ENCODE data around the gene TRMT61B. TPM values are rescaled to one million over a fixed set of nuclear protein-coding genes. Genes with fewer than 3 reads are reported as not detected.

TRMT61B gene
- 10 to 100 TPM in 2 of 4 donors, 1 to 10 TPM in 2; 7.0 to 16.3 (median 10.6) TPM for total RNA-seq

- TF ChIP-seq CTCF (IDR thresholded peaks at IDR 0.05; ENCODE audit: low read depth), result no peak
Measured at GRCh38 chr2:28870146-28870891, at the start of gene TRMT61B. Gene TRMT61B, minus strand, starts transcription at chr2:28870309. Its CDS starts 32 bp downstream, at chr2:28870277.

- no peak for TF ChIP-seq CTCF (IDR thresholded peaks at IDR 0.05; ENCODE audit: low read depth)
Measured at GRCh38 chr2:28915939-28916338, 45.8 kb upstream of the TRMT61B start.

GRCh38 chr2:28909655-28910353, 39.7 kb upstream of the TRMT61B start:
- TF ChIP-seq CTCF (IDR thresholded peaks at IDR 0.05; ENCODE audit: low read depth), result no peak

- TF ChIP-seq CTCF (IDR thresholded peaks at IDR 0.05; ENCODE audit: low read depth), result no peak
Measured at GRCh38 chr2:28908172-28908571, 38.1 kb upstream of the TRMT61B start.

- no peak for TF ChIP-seq CTCF (IDR thresholded peaks at IDR 0.05; ENCODE audit: low read depth)
Measured at GRCh38 chr2:28906821-28907220, 36.7 kb upstream of the TRMT61B start.

- TF ChIP-seq CTCF (IDR thresholded peaks at IDR 0.05; ENCODE audit: low read depth), result no peak
Measured at GRCh38 chr2:28906376-28906775, 36.3 kb upstream of the TRMT61B start.

- TF ChIP-seq CTCF (IDR thresholded peaks at IDR 0.05; ENCODE audit: low read depth), result no peak
Measured at GRCh38 chr2:28905533-28905932, 35.4 kb upstream of the TRMT61B start.
